HCT116 (cell line): ENCODE results near the gene LIN7B. TPM values are rescaled to one million over a fixed set of nuclear protein-coding genes. Genes with fewer than 3 reads are reported as not detected.

ENCODE experiments used
- ATAC-seq: fragments of 200-7000 bp; cut with Tn5 transposase; 2 replicates; pipeline ENCODE4 v1.9.1; 2020; ENCODE audit warnings: mild to moderate bottlenecking, moderate library complexity
- BruUV-seq: library from RNA; stranded (reverse); fragments of 400-500 nt; replicated peaks from 2 replicates; lab custom pipeline; 2021; lab: Mats Ljungman, UMichigan
- CTCF ChIA-PET: fragments of 300-600 bp; sonication (Branson Sonifier 250); formaldehyde crosslinking; loops from one replicate; lab custom pipeline; 2021; ENCODE audit warnings: antibody characterized with exemption; lab: Charles Lee
- POLR2A ChIA-PET: fragments of 300-600, 350-600 bp; sonication (Branson Sonifier 250); formaldehyde crosslinking; loops from one replicate; lab custom pipeline; 2021; ENCODE audit warnings: antibody characterized with exemption; lab: Charles Lee
- RAD21 ChIA-PET, 2 experiments: fragments of 300-600 bp; sonication (Branson Sonifier 250); formaldehyde crosslinking; loops; one replicate each; lab custom pipeline; 2023; ENCODE audit warnings: low total read pairs in 2 of 2; ENCODE audit not compliant: uncharacterized antibody in 2 of 2, unreplicated experiment in 2 of 2, low non-redundant PET in 1 of 2; lab: Charles Lee
- DNase-seq: peaks from one replicate; pipeline ENCODE4 v3.0.0-alpha.2; 2010; ENCODE audit warnings: low read depth, low spot score
- H2AFZ ChIP-seq: fragments of 200-600 bp; shearing (Covaris generic), sonication (generic); 2 replicates; pipeline ENCODE4 v1.6.1; 2017; ENCODE audit warnings: low read depth, mixed run types, mixed read lengths, antibody characterized with exemption, low read length; ENCODE audit not compliant: poor library complexity, severe bottlenecking
- H3K27ac ChIP-seq: 2 replicates; pipeline ENCODE4 v1.5.1; 2012; ENCODE audit warnings: low read depth, low read length
- H3K27me3 ChIP-seq: fragments of 200-600 bp; sonication (generic); 2 replicates; pipeline ENCODE4 v1.6.1; 2016; ENCODE audit warnings: mixed run types, low read length, mixed read lengths; ENCODE audit not compliant: insufficient read depth
- H3K36me3 ChIP-seq, 2 experiments: fragments of 200-500 bp in 1 of 2; fragments of 200-600 bp in 1 of 2; sonication (Bioruptor generic) in 1 of 2; sonication (generic) in 1 of 2; 2 replicates each; pipeline versions ENCODE4 v1.5.1 to v1.6.1; 2014 to 2016; ENCODE audit warnings: low read length in 2 of 2, inconsistent platforms in 1 of 2, mixed read lengths in 1 of 2, mixed run types in 1 of 2; ENCODE audit not compliant: insufficient read depth in 2 of 2, control insufficient read depth in 1 of 2
- H3K4me1 ChIP-seq, 2 experiments: fragments of 200-600 bp in 1 of 2; sonication (generic) in 1 of 2; 2 replicates each; pipeline versions ENCODE4 v1.5.1 to v1.6.1; 2012 to 2017; ENCODE audit warnings: low read length in 2 of 2, inconsistent platforms in 1 of 2, mild to moderate bottlenecking in 1 of 2, mixed read lengths in 1 of 2, mixed run types in 1 of 2, moderate library complexity in 1 of 2; ENCODE audit not compliant: insufficient read depth in 2 of 2, control insufficient read depth in 1 of 2
- H3K4me2 ChIP-seq: fragments of 200-600 bp; sonication (generic); 2 replicates; pipeline ENCODE4 v1.6.1; 2017; ENCODE audit warnings: mixed run types, low read length, mixed read lengths
- H3K4me3 ChIP-seq, 2 experiments: fragments of 200-600 bp in 1 of 2; sonication (generic) in 1 of 2; replicated peaks in 1 of 2; 2 replicates each; pipeline ENCODE4 v1.5.1; 2011 to 2016; ENCODE audit warnings: low read length in 2 of 2, control low read depth in 1 of 2, low read depth in 1 of 2, mild to moderate bottlenecking in 1 of 2, mixed read lengths in 1 of 2, mixed run types in 1 of 2
- H3K79me2 ChIP-seq: fragments of 200-600 bp; sonication (generic); 2 replicates; pipeline ENCODE4 v1.6.1; 2017; ENCODE audit warnings: mild to moderate bottlenecking, mixed run types, low read length, moderate library complexity, mixed read lengths; ENCODE audit not compliant: insufficient read depth
- H3K9ac ChIP-seq: fragments of 200-600 bp; sonication (generic); 2 replicates; pipeline ENCODE4 v1.6.1; 2016; ENCODE audit warnings: low read length, mixed read lengths
- H3K9me2 ChIP-seq: fragments of 200-600 bp; sonication (generic), shearing (Covaris generic); 2 replicates; pipeline ENCODE4 v1.6.1; 2017; ENCODE audit warnings: mixed run types, mild to moderate bottlenecking, moderate library complexity; ENCODE audit not compliant: insufficient read depth
- H3K9me3 ChIP-seq, 2 experiments: fragments of 200-500 bp in 1 of 2; fragments of 200-600 bp in 1 of 2; sonication (Bioruptor generic) in 1 of 2; sonication (generic) in 1 of 2; 2 replicates each; pipeline ENCODE4 v1.6.1; 2014 to 2017; ENCODE audit warnings: low read length in 2 of 2, mixed read lengths in 2 of 2, inconsistent platforms in 1 of 2, low read depth in 1 of 2, mild to moderate bottlenecking in 1 of 2, mixed run types in 1 of 2, moderate library complexity in 1 of 2; ENCODE audit not compliant: control insufficient read depth in 1 of 2, insufficient read depth in 1 of 2
- H4K20me1 ChIP-seq: fragments of 200-600 bp; sonication (generic), shearing (Covaris generic); 2 replicates; pipeline ENCODE4 v1.6.1; 2017; ENCODE audit warnings: mixed run types, mild to moderate bottlenecking, moderate library complexity; ENCODE audit not compliant: insufficient read depth
- EGR1 ChIP-seq: IDR thresholded peaks from 2 replicates; pipeline ENCODE4 v1.6.1; 2012; ENCODE audit warnings: low read depth
- EZH2 ChIP-seq: fragments of 200-600 bp; sonication (generic); IDR thresholded peaks from 2 replicates; pipeline ENCODE4 v1.6.1; 2017; ENCODE audit warnings: antibody characterized with exemption, mixed run types
- YY1 ChIP-seq: IDR thresholded peaks from 2 replicates; pipeline ENCODE4 v1.6.1; 2011; ENCODE audit warnings: low read length, low read depth, moderate library complexity, mild to moderate bottlenecking; ENCODE audit not compliant: insufficient replicate concordance; ENCODE audit errors: extremely low read depth
- intact Hi-C: fragments of 100-400 bp; cut with micrococcal nuclease; formaldehyde crosslinking; loops from 2 replicates; pipeline ENCODE4 v1.10.0; 2022
- total RNA-seq: library from RNA; stranded (reverse); gene quantifications from one replicate; pipeline ENCODE4 v1.2.1, GENCODE V29; 2021; ENCODE audit not compliant: unreplicated experiment
- TF ChIP-seq, protein P1 (sequence below): IDR thresholded peaks from 2 replicates; pipeline ENCODE4 v1.6.1; 2011; ENCODE audit warnings: mild to moderate bottlenecking, low read length, moderate library complexity; ENCODE audit not compliant: insufficient replicate concordance; ENCODE audit errors: extremely low read depth
- TF ChIP-seq, protein P2 (sequence below): IDR thresholded peaks from 2 replicates; pipeline ENCODE4 v1.6.1; 2012
- TF ChIP-seq, protein P3 (sequence below), 3 experiments: fragments of 200-600 bp in 1 of 3; sonication (generic) in 1 of 3; IDR thresholded peaks in 2 of 3; conservative IDR thresholded peaks in 1 of 3; 2 replicates each; pipeline ENCODE4 v1.5.1; 2012 to 2017; ENCODE audit warnings: low read depth in 2 of 3, low read length in 2 of 3, antibody characterized with exemption in 1 of 3, borderline replicate concordance in 1 of 3, control low read depth in 1 of 3, mild to moderate bottlenecking in 1 of 3, mixed read lengths in 1 of 3, mixed run types in 1 of 3, moderate library complexity in 1 of 3; ENCODE audit not compliant: insufficient read depth in 1 of 3

LIN7B gene
- total RNA-seq, 1 experiment from 2014 or later, result 7.2 TPM

GRCh38 chr19:49117677-49118564 lies 3.8 kb downstream of the LIN7B start:
- Histone ChIP-seq H3K9ac (peak overlapping the region; percentile 76), H2AFZ (no peak overlapping the region), H3K4me3 (peak overlapping the region; percentile 58 to 66), H3K9me3 (no peaks in the 10 kb centered on the region), H3K4me2 (peak overlapping the region; percentile 99), H4K20me1 (no peaks in the 10 kb centered on the region), H3K9me2 (no peaks in the 10 kb centered on the region), H3K27me3 (no peaks in the 10 kb centered on the region), H3K79me2 (no peaks in the 10 kb centered on the region), H3K36me3 (no peaks in the 10 kb centered on the region), H3K27ac (peak overlapping the region; percentile 97), H3K4me1 (peaks cover 22 to 45% of the 10 kb centered on the region in 2 experiments)
- ChIA-PET RAD21 (no interaction called here), CTCF (interaction anchor here (1.7 to 2.2 kb wide), 2 partner anchors 11 to 20 kb away, joined by 6 to 8 read pairs; no protein-coding TSS in a partner anchor), POLR2A (interaction anchor here (1.4 kb wide), 1 partner anchor 10 kb away, joined by 4 read pairs; no protein-coding TSS in a partner anchor)
- no peak for ATAC-seq
- no peak for TF ChIP-seq EGR1
- TF ChIP-seq, protein P1, sequence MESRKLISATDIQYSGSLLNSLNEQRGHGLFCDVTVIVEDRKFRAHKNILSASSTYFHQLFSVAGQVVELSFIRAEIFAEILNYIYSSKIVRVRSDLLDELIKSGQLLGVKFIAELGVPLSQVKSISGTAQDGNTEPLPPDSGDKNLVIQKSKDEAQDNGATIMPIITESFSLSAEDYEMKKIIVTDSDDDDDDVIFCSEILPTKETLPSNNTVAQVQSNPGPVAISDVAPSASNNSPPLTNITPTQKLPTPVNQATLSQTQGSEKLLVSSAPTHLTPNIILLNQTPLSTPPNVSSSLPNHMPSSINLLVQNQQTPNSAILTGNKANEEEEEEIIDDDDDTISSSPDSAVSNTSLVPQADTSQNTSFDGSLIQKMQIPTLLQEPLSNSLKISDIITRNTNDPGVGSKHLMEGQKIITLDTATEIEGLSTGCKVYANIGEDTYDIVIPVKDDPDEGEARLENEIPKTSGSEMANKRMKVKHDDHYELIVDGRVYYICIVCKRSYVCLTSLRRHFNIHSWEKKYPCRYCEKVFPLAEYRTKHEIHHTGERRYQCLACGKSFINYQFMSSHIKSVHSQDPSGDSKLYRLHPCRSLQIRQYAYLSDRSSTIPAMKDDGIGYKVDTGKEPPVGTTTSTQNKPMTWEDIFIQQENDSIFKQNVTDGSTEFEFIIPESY, result no peak
- TF ChIP-seq EZH2, result no peak
- TF ChIP-seq, protein P2, sequence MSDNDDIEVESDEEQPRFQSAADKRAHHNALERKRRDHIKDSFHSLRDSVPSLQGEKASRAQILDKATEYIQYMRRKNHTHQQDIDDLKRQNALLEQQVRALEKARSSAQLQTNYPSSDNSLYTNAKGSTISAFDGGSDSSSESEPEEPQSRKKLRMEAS, result no peak
- TF ChIP-seq, protein P3, sequence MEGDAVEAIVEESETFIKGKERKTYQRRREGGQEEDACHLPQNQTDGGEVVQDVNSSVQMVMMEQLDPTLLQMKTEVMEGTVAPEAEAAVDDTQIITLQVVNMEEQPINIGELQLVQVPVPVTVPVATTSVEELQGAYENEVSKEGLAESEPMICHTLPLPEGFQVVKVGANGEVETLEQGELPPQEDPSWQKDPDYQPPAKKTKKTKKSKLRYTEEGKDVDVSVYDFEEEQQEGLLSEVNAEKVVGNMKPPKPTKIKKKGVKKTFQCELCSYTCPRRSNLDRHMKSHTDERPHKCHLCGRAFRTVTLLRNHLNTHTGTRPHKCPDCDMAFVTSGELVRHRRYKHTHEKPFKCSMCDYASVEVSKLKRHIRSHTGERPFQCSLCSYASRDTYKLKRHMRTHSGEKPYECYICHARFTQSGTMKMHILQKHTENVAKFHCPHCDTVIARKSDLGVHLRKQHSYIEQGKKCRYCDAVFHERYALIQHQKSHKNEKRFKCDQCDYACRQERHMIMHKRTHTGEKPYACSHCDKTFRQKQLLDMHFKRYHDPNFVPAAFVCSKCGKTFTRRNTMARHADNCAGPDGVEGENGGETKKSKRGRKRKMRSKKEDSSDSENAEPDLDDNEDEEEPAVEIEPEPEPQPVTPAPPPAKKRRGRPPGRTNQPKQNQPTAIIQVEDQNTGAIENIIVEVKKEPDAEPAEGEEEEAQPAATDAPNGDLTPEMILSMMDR (IDR thresholded peaks at IDR 0.05 in 2 of 3, conservative IDR thresholded peaks at IDR 0.05 in 1 of 3; ENCODE audit: borderline replicate concordance in 1 of 3, insufficient read depth in 1 of 3, low read depth in 2 of 3, low read length in 2 of 3), result no peak
- TF ChIP-seq YY1, result no peak
- no peak for DNase-seq
- intact Hi-C loops, result no loop called here
- TSS peak; percentile 86 for BruUV-seq
